RWPE1 (cell line): ENCODE data around the gene ADAMTS2.

Source experiments
- CTCF ChIA-PET: fragments of 350-600 bp; sonication (Branson Sonifier 250); formaldehyde crosslinking; extraction: SDS; loops from one replicate; lab custom pipeline; 2021; lab: Yijun Ruan, JAX
- POLR2A ChIA-PET: fragments of 400-600 bp; formaldehyde crosslinking; extraction: SDS; loops from one replicate; lab custom pipeline; 2020; ENCODE audit warnings: antibody characterized with exemption; ENCODE audit not compliant: low non-redundant PET; lab: Yijun Ruan, JAX
- DNase-seq: peaks from one replicate; pipeline ENCODE4 v3.0.0; 2012; ENCODE audit warnings: low spot score
- H3K27ac ChIP-seq: fragments of 450-650 bp; 2 replicates; pipeline ENCODE4 v1.5.1; 2017
- CTCF ChIP-seq: fragments of 450-650 bp; conservative IDR thresholded peaks from 2 replicates; pipeline ENCODE4 v1.5.1; 2017; ENCODE audit warnings: low read depth, mild to moderate bottlenecking

Gene ADAMTS2

GRCh38 chr5:179242676-179243075 lies 102.6 kb downstream of the ADAMTS2 start:
- ChIA-PET POLR2A (no interaction called here), CTCF (interaction anchor here (0.7 kb wide), 1 partner anchor 18 kb away, joined by 4 read pairs; no protein-coding TSS in a partner anchor)
- no peak for DNase-seq
- no peak overlapping the region for H3K27ac ChIP-seq
- no peak for TF ChIP-seq CTCF

GRCh38 chr5:179241764-179242370 lies 103.4 kb downstream of the ADAMTS2 start:
- H3K27ac ChIP-seq = no peak overlapping the region
- POLR2A ChIA-PET = no interaction called here
- no peak for TF ChIP-seq CTCF
- DNase-seq = no peak
- CTCF ChIA-PET = no interaction called here

- ChIA-PET CTCF (no interaction called here), POLR2A (no interaction called here)
- H3K27ac ChIP-seq = no peak overlapping the region
- DNase-seq = no peak
- no peak for TF ChIP-seq CTCF
These were observed 104.1 kb downstream of the ADAMTS2 start for GRCh38 chr5:179241175-179241574.

GRCh38 chr5:179240561-179240960 lies 104.7 kb downstream of the ADAMTS2 start:
- ChIA-PET POLR2A (no interaction called here), CTCF (interaction anchor here (0.8 kb wide), 1 partner anchor 154 kb away, joined by 3 read pairs; no protein-coding TSS in a partner anchor)
- TF ChIP-seq CTCF = no peak
- H3K27ac ChIP-seq = no peak overlapping the region
- DNase-seq = no peak

GRCh38 chr5:179239256-179240135 lies 105.8 kb downstream of the ADAMTS2 start:
- no peak overlapping the region for H3K27ac ChIP-seq
- TF ChIP-seq CTCF = no peak
- CTCF ChIA-PET = interaction anchor here (0.7 kb wide), 1 partner anchor 1048 kb away, joined by 3 read pairs; no protein-coding TSS in a partner anchor
- POLR2A ChIA-PET = no interaction called here
- no peak for DNase-seq

GRCh38 chr5:179238628-179238970 lies 106.7 kb downstream of the ADAMTS2 start:
- H3K27ac ChIP-seq = no peak overlapping the region
- ChIA-PET POLR2A (no interaction called here), CTCF (no interaction called here)
- TF ChIP-seq CTCF = no peak
- no peak for DNase-seq
